Activated T-helper 9 cell treated with anti-CD3 and anti-CD28 coated beads, Interleukin-2, amount 50 U/mL, for 16 hours (primary cell): ENCODE results near the gene CASP14.
"Not testable (repeated sequence)": the region's sequence is repeated elsewhere in the genome, so short reads cannot be mapped to it uniquely, and the experiment has no call there.

ENCODE experiments used
- DNase-seq: peaks from one replicate; pipeline ENCODE4 v3.0.0-alpha.2; 2020; ENCODE audit warnings: low read depth

CASP14 gene

GRCh38 chr19:15072930-15073647 lies 23.8 kb downstream of the CASP14 start:
- DNase-seq: no peak

GRCh38 chr19:15074371-15074770 lies 25.1 kb downstream of the CASP14 start:
- no peak for DNase-seq

- no peak for DNase-seq
Observed at GRCh38 chr19:15075806-15076205, 26.5 kb downstream of the CASP14 start.

GRCh38 chr19:15080002-15080401 lies 30.7 kb downstream of the CASP14 start:
- DNase-seq: not testable (repeated sequence)

GRCh38 chr19:15081911-15082310 lies 32.6 kb downstream of the CASP14 start, which contains the start of gene OR1I1:
Gene OR1I1 (plus strand): TSS chr19:15082211. CDS start chr19:15087066, 4,855 bp downstream.
- no peak for DNase-seq

GRCh38 chr19:15087182-15087581 lies 37.9 kb downstream of the CASP14 start:
- no peak for DNase-seq

GRCh38 chr19:15091918-15092753 lies 42.9 kb downstream of the CASP14 start:
- DNase-seq: no peak

- DNase-seq: no peak
Observed at GRCh38 chr19:15093001-15093400, 43.7 kb downstream of the CASP14 start.

- DNase-seq: no peak
Observed at GRCh38 chr19:15096223-15096622, 46.9 kb downstream of the CASP14 start.

- DNase-seq: not testable (repeated sequence)
Observed at GRCh38 chr19:15097980-15098379, 48.7 kb downstream of the CASP14 start.

GRCh38 chr19:15098460-15098859 lies 49.2 kb downstream of the CASP14 start:
- DNase-seq: no peak

GRCh38 chr19:15099017-15099582 lies 49.8 kb downstream of the CASP14 start:
- no peak for DNase-seq

- DNase-seq: no peak
Observed at GRCh38 chr19:15101479-15102082, 52.3 kb downstream of the CASP14 start.

GRCh38 chr19:15104003-15104402 lies 54.7 kb downstream of the CASP14 start:
- no peak for DNase-seq

- no peak for DNase-seq
Observed at GRCh38 chr19:15104411-15104810, 55.1 kb downstream of the CASP14 start.

GRCh38 chr19:15105044-15105443 lies 55.8 kb downstream of the CASP14 start:
- no peak for DNase-seq

GRCh38 chr19:15107061-15108010 lies 58.1 kb downstream of the CASP14 start, which contains the start of gene SYDE1:
Gene SYDE1 (plus strand): TSS chr19:15107401. CDS start chr19:15107434, 33 bp downstream.
- no peak for DNase-seq
